Breast epithelium (tissue), 4 donors: ENCODE results near the gene BIN1. TPM values are rescaled to one million over a fixed set of nuclear protein-coding genes. Genes with fewer than 3 reads are reported as not detected.

Source experiments
- DNase-seq, 2 donors: peaks; one replicate each; pipeline ENCODE4 v3.0.0-alpha.2; 2019; ENCODE audit warnings: low spot score in 2 of 2
- H3K27ac ChIP-seq, 2 donors: fragments of 200-600 bp; sonication (generic) in 1 of 2; one replicate each; pipeline ENCODE4 v1.5.1; 2016 to 2019; ENCODE audit warnings: mild to moderate bottlenecking in 1 of 2
- H3K27me3 ChIP-seq, 2 donors: fragments of 200-600 bp; sonication (generic) in 1 of 2; one replicate each; pipeline versions ENCODE4 v1.5.1 to v1.6.0; 2017 to 2019; ENCODE audit warnings: control low read depth in 1 of 2, mild to moderate bottlenecking in 1 of 2
- H3K36me3 ChIP-seq: fragments of 200-600 bp; one replicate; pipeline ENCODE4 v1.5.1; 2019
- H3K4me1 ChIP-seq, 2 donors: fragments of 200-600 bp; sonication (generic); one replicate each; pipeline ENCODE4 v1.5.1; 2016 to 2019; ENCODE audit warnings: control low read depth in 1 of 2
- H3K4me3 ChIP-seq, 3 donors: fragments of 200-600 bp; sonication (generic); 1 replicate in 2 of 3; 2 replicates in 1 of 3; pipeline ENCODE4 v1.5.1; 2016 to 2019; ENCODE audit warnings: mild to moderate bottlenecking in 3 of 3, moderate library complexity in 2 of 3
- H3K9me3 ChIP-seq, 2 donors: fragments of 200-600 bp; sonication (generic) in 1 of 2; one replicate each; pipeline ENCODE4 v1.5.1; 2016 to 2019; ENCODE audit warnings: control low read depth in 1 of 2
- POLR2A ChIP-seq: fragments of 450-650 bp; IDR thresholded peaks from one replicate; pipeline ENCODE4 v1.6.1; 2016; ENCODE audit warnings: antibody characterized with exemption, mild to moderate bottlenecking, moderate library complexity
- POLR2AphosphoS5 ChIP-seq, 3 donors: sonication (generic); formaldehyde crosslinking; IDR thresholded peaks; one replicate each; pipeline ENCODE4 v1.6.1; 2017; ENCODE audit warnings: antibody characterized with exemption in 3 of 3
- intact Hi-C: fragments of 100-400 bp; cut with DNase I; formaldehyde crosslinking; loops from one replicate; pipeline ENCODE4 v1.15.1; 2023; ENCODE audit warnings: low total_unique reads
- total RNA-seq, 3 donors: library from RNA; depleted of rRNA; stranded (reverse); fragments of >200 nt; gene quantifications; one replicate each; pipeline ENCODE4 v1.1.0, GENCODE V29; 2016
- TF ChIP-seq, protein P1 (sequence below), 3 donors: fragments of 450-650 bp; IDR thresholded peaks; one replicate each; pipeline ENCODE4 v1.5.1; 2016 to 2017; ENCODE audit warnings: antibody characterized with exemption in 3 of 3, mild to moderate bottlenecking in 3 of 3, moderate library complexity in 3 of 3

Gene BIN1
- total RNA-seq, 3 donors from 2014 or later = 30.1 to 74.4 (median 59.3) TPM

DNA sequence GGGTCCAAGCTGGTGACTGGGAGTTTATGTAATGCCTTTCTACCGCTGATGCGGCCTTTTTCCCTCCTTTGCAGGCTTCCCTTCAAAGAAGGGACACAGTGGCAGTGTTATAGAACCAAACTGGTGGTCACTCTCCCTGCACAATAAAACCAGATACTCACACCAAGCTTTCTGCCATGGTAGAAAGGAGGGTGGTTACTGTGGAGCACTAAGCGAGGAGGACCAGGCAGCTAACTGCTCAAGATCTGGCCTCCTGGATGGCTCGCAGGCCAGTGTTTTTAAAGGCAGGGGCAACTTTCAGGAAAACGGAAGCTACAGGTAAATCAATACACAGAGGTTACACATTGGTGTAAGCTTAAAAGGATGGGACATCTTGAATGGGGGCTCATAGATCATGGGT lies 89.4 kb downstream of the BIN1 start:
- Histone ChIP-seq H3K27ac (no peak overlapping the region), H3K4me1 (no peaks in the 10 kb centered on the region), H3K27me3 (peaks cover 0 to 3% of the 10 kb centered on the region in 2 donors), H3K36me3 (no peaks in the 10 kb centered on the region), H3K4me3 (no peak overlapping the region), H3K9me3 (no peaks in the 10 kb centered on the region)
- intact Hi-C loops = no loop called here
- TF ChIP-seq, protein P1, sequence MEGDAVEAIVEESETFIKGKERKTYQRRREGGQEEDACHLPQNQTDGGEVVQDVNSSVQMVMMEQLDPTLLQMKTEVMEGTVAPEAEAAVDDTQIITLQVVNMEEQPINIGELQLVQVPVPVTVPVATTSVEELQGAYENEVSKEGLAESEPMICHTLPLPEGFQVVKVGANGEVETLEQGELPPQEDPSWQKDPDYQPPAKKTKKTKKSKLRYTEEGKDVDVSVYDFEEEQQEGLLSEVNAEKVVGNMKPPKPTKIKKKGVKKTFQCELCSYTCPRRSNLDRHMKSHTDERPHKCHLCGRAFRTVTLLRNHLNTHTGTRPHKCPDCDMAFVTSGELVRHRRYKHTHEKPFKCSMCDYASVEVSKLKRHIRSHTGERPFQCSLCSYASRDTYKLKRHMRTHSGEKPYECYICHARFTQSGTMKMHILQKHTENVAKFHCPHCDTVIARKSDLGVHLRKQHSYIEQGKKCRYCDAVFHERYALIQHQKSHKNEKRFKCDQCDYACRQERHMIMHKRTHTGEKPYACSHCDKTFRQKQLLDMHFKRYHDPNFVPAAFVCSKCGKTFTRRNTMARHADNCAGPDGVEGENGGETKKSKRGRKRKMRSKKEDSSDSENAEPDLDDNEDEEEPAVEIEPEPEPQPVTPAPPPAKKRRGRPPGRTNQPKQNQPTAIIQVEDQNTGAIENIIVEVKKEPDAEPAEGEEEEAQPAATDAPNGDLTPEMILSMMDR (IDR thresholded peaks at IDR 0.05) = no peak
- TF ChIP-seq POLR2AphosphoS5 (IDR thresholded peaks at IDR 0.05) (no peak), POLR2A (no peak)
- no peak for DNase-seq

DNA sequence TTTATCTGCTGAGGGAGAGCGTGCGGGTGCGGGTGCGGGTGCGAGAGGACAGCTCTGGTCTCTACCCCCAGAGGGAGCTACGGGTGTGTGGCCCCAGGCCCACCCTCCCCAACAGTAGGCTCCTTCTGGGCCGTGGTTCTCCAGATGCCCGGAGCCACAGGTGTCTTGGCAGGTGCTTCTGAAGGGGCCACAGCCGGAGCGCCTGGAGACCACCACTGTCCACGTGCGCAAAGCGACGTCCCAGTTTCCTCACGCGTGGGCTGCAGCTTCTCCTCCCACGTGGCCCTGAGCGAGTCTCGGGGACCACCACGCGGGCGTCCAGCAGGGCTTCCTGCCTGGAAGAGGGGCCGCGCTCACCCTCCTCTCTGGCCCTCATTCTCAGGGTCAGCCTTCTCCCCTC lies 90.6 kb downstream of the BIN1 start:
- no peaks in the 10 kb centered on the region for H3K4me1 ChIP-seq
- intact Hi-C loops = no loop called here
- no peak overlapping the region for H3K4me3 ChIP-seq
- H3K9me3 ChIP-seq = no peaks in the 10 kb centered on the region
- no peak for DNase-seq
- no peaks in the 10 kb centered on the region for H3K36me3 ChIP-seq
- no peak for TF ChIP-seq POLR2AphosphoS5 (IDR thresholded peaks at IDR 0.05)
- TF ChIP-seq, protein P1 (IDR thresholded peaks at IDR 0.05) = no peak
- TF ChIP-seq POLR2A = no peak
- peaks cover 0 to 3% of the 10 kb centered on the region in 2 donors for H3K27me3 ChIP-seq
- no peak overlapping the region for H3K27ac ChIP-seq

DNA sequence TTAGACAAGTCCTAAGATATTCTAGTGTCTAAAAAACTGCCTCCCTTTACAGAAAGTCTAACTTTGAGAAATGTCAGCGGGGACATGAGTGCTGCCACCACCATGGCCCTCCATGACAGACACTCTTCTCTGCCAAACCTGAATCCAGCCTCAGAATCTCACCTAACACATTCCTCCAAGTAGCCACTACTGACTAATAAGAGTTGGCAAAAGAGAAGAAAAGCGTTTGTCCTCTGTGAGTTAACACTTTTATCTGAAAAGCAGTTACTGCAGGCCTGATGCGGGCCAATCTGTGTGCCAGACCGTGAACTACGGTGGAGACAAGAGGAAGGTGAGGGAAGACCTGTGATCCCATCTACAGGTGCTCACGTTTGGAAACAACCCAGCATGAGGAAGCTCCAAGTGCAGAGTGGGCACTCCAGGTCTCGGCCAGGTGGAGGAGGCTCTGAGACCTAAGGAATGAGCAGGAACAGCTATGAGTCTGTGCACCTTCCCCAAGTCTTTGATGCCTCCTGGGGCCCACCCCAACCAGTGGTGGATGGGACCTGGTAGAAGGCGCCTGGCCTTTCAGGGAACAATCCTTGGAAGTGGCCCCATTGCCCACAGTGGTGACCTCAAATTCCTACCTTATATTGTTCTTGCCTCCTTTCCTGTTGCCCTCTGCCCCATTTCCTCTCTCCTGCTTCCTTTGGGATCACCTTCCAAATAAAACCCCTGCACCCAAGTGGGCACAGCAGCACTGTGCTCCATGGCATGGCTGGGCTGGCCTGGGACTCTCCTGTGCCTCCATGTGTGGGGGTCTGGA lies 91.6 kb downstream of the BIN1 start:
- Histone ChIP-seq H3K36me3 (no peaks in the 10 kb centered on the region), H3K4me1 (no peaks in the 10 kb centered on the region), H3K27me3 (peaks cover 0 to 3% of the 10 kb centered on the region in 2 donors), H3K27ac (no peak overlapping the region), H3K9me3 (peaks cover 0 to under 1% of the 10 kb centered on the region in 2 donors), H3K4me3 (no peak overlapping the region)
- DNase-seq = no peak
- TF ChIP-seq, protein P1 (IDR thresholded peaks at IDR 0.05) = no peak
- no peak for TF ChIP-seq POLR2AphosphoS5 (IDR thresholded peaks at IDR 0.05)
- TF ChIP-seq POLR2A = no peak
- intact Hi-C loops = no loop called here

DNA sequence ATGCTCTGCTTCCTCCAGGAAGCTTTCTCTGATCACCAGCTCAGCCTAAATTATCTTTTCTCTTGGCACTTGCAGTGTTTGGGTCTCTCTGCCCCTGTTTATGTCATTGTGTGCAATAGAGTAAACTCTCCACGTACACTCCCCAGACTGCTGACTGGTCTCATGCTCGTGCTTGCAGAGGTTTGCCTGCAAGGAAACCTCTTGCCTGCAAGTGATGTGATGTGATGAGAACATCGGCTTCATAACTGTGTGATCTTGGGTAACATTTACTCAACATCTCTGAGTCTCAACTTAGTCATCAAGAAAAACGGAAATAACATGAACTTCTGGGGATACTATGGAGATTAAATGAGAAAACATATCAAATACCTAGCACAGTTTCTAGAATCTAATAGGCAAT lies 92.3 kb downstream of the BIN1 start:
- H3K27ac ChIP-seq = no peak overlapping the region
- H3K4me3 ChIP-seq = no peak overlapping the region
- intact Hi-C loops = no loop called here

DNA sequence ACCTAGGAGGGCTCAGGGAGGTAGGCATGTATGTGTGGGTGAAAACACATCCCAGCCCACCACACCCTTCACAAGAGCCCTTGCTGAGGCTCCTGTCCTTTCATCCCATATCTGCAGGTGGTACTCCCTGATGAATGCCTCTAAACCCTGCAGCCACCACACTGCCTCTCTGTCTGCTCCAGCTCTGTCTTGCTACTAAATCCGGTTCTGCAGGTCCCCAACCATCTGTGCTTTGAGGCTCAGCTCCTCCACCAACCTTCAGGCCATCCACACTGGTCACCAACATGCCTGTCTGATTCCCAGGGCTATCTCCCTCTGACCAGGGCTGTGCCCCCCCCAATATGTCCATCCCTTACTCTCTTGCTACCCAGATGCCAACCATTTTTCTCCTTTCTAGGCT lies 92.7 kb downstream of the BIN1 start:
- H3K9me3 ChIP-seq = peaks cover 0 to 7% of the 10 kb centered on the region in 2 donors
- intact Hi-C loops = no loop called here
- H3K4me3 ChIP-seq = no peak overlapping the region
- TF ChIP-seq POLR2AphosphoS5 (IDR thresholded peaks at IDR 0.05) = no peak
- TF ChIP-seq, protein P1 (IDR thresholded peaks at IDR 0.05) = no peak
- no peak for TF ChIP-seq POLR2A
- peaks cover 0 to 3% of the 10 kb centered on the region in 2 donors for H3K27me3 ChIP-seq
- no peak overlapping the region for H3K27ac ChIP-seq
- DNase-seq = no peak
- no peaks in the 10 kb centered on the region for H3K4me1 ChIP-seq
- no peaks in the 10 kb centered on the region for H3K36me3 ChIP-seq

More for the DNA sequence above, 92.3 kb downstream of the BIN1 start:
- no peak for TF ChIP-seq POLR2AphosphoS5 (IDR thresholded peaks at IDR 0.05)
- TF ChIP-seq, protein P1 (IDR thresholded peaks at IDR 0.05) = no peak
- TF ChIP-seq POLR2A = no peak
- DNase-seq = no peak
- H3K36me3 ChIP-seq = no peaks in the 10 kb centered on the region
- no peaks in the 10 kb centered on the region for H3K4me1 ChIP-seq
- peaks cover 0 to 3% of the 10 kb centered on the region in 2 donors for H3K27me3 ChIP-seq
- H3K9me3 ChIP-seq = peaks cover 0 to 7% of the 10 kb centered on the region in 2 donors
